AG04449 (cell line): ENCODE measurements around the gene TSPAN9.

ENCODE experiments used
- CTCF ChIA-PET: fragments of 350-600 bp; formaldehyde crosslinking; extraction: SDS; loops from one replicate; lab custom pipeline; 2021; ENCODE audit warnings: antibody characterized with exemption; lab: Yijun Ruan, JAX
- POLR2A ChIA-PET: fragments of 400-600, 350-600 bp; formaldehyde crosslinking; extraction: SDS; loops from one replicate; lab custom pipeline; 2020; ENCODE audit warnings: antibody characterized with exemption, inconsistent platforms; lab: Yijun Ruan, JAX
- DNase-seq: peaks from one replicate; pipeline ENCODE4 v3.0.0-alpha.2; 2010; ENCODE audit warnings: low read depth, low spot score
- H3K4me3 ChIP-seq: 2 replicates; pipeline ENCODE4 v1.5.1; 2011; ENCODE audit warnings: low read depth, mild to moderate bottlenecking, control low read depth, low read length
- TF ChIP-seq, protein P1 (sequence below): IDR thresholded peaks from one replicate; pipeline ENCODE4 v1.5.1; 2011; ENCODE audit warnings: mild to moderate bottlenecking, moderate library complexity, low read length, control low read depth, inconsistent platforms; ENCODE audit not compliant: insufficient read depth; ENCODE audit errors: missing control alignments

The TSPAN9 gene

DNA sequence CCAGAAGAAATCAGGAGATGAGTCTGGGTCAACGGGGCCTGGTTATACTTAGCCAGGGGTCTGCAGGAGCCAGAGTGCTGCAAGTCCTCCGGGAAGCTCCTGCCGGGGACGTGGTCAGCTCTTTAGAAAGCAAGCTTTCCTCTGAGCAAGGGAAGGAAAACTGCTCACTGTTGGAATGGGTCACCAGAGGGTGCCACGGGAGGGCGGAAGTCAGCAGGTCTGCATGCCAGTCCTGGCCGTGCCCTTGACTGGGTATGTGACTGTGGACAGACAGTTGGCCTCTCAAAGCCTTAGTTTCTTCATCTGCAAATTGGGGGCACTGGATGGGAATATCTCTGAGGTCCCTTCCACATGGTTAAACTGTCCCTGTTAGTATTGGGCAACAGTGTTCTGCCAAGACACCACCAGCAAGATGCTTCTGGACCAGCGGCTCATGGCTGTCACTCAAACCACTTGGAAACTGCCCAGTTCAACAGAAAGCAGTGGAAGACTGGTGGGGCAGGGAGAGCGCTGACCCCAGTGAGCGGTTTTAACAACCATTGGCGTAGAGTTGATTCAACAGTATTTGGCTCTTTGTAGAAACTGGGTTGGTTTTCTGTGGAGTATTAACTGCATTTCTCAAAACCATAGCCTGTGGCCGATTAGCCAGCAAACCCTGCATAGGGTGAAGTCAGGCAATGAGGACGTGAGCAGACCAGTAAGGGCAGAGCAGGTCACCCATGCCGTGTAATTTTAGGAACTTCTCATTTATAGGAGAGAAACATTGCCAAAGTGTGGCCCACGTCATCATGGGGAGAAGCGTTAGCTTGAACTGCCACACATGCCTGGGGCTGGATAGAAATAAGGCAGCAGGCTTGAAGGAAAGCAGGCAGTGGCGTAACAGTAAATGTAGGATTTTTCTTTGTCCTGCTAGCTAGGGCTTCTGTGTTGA lies 249.9 kb downstream of the TSPAN9 start:
- POLR2A ChIA-PET: no interaction called here
- TF ChIP-seq, protein P1, sequence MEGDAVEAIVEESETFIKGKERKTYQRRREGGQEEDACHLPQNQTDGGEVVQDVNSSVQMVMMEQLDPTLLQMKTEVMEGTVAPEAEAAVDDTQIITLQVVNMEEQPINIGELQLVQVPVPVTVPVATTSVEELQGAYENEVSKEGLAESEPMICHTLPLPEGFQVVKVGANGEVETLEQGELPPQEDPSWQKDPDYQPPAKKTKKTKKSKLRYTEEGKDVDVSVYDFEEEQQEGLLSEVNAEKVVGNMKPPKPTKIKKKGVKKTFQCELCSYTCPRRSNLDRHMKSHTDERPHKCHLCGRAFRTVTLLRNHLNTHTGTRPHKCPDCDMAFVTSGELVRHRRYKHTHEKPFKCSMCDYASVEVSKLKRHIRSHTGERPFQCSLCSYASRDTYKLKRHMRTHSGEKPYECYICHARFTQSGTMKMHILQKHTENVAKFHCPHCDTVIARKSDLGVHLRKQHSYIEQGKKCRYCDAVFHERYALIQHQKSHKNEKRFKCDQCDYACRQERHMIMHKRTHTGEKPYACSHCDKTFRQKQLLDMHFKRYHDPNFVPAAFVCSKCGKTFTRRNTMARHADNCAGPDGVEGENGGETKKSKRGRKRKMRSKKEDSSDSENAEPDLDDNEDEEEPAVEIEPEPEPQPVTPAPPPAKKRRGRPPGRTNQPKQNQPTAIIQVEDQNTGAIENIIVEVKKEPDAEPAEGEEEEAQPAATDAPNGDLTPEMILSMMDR: no peak
- CTCF ChIA-PET: interaction anchor here (1.3 kb wide), 1 partner anchor 27 kb away, joined by 6 read pairs; no protein-coding TSS in a partner anchor
- no peak overlapping the region for H3K4me3 ChIP-seq
- no peak for DNase-seq

DNA sequence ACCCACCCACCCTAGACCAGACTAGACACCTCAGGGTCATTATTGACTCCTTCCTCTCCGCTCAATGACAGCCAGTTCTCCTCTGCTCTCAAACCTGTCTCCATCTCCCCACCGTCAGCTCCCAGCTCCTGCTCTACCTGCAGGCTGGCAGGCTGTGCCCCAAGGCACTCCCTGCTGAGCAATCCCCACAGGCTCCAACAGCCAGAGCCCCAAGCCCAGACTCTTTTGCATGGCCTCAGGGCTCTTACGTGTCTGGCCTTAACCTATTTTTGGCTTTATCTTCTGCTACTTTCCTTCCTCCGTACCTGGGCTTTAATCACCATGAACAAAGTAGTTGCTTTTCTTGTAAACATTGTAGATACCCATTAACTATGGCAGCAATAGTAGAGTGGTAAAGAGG lies 250.9 kb downstream of the TSPAN9 start:
- ChIA-PET CTCF (interaction anchor here (1.3 kb wide), 1 partner anchor 28 kb away, joined by 4 read pairs; no protein-coding TSS in a partner anchor), POLR2A (no interaction called here)
- TF ChIP-seq, protein P1: no peak
- H3K4me3 ChIP-seq: no peak overlapping the region
- DNase-seq: no peak

DNA sequence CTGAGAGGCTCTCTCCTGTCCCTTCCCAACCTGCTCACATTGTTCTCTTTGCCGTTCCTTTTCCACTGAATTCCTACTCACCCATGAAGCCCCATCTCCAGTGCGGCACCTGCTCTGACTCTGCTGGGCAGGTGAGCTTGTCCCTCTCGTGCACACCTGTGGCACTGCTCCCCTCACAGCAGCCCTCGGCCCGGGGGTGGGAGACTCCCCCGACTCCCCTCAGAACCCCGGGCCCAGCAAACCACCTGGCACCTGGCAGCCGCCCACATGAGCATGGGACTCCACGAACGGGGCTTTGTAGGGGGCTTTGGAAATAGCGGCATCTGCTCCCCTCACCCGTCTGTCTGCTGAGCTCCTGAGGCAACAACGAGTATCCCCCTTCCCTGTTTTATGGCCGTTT lies 251.4 kb downstream of the TSPAN9 start:
- no peak for DNase-seq
- H3K4me3 ChIP-seq: no peak overlapping the region
- CTCF ChIA-PET: interaction anchor here (1.3 kb wide), 1 partner anchor 28 kb away, joined by 4 read pairs; no protein-coding TSS in a partner anchor
- POLR2A ChIA-PET: no interaction called here
- TF ChIP-seq, protein P1: no peak

DNA sequence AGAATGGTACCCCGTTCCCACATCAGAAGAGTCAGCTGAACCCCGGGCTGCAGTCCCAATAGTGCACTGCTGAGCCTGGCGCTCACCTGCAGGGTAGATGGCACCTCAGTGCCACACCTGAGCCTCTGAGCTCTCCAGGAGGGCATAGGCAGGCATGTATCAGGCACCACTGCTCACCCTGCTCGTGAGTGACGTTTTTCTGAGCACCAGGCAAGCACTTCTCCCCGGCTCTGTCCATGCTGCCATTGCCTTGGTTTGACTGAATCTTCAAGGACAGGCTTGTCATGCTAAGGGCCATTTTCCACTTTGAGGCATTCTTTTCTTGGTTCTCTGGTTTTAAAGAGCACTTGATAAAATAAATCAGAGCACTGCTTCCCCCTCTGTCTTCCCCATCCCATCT lies 252.2 kb downstream of the TSPAN9 start:
- no peak for DNase-seq
- TF ChIP-seq, protein P1: no peak
- POLR2A ChIA-PET: no interaction called here

DNA sequence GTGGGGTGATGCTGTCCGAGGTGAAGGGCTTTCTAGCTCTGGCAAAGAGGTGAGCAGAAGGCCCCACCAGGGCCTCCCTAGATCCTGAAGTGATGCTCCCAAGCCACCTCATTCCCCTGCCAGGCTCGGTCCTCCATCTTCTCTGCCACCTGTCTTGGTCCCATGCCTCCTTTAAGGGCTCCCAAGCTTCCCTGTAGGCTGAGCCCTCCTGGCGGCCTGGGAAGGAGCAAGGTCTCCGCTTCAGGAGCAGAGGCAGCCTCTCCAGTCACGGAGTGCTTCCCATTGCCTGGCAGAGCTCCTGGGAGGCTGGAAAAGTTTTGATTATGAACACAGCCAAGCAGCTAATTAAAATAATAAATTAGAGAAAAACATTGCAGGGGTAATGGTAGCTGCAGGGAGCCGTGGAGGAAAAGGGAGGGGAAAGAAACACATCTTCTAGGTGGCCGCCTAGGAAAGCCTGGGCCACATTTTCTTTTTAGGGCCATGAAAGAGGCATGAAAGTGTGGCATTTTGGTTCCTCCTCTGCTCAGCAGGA lies 253.9 kb downstream of the TSPAN9 start:
- TF ChIP-seq, protein P1: no peak
- H3K4me3 ChIP-seq: no peak overlapping the region
- ChIA-PET CTCF (interaction anchor here (1.8 kb wide), 1 partner anchor 16 kb away, joined by 5 read pairs; no protein-coding TSS in a partner anchor), POLR2A (no interaction called here)
- DNase-seq: no peak

More for the DNA sequence above, 252.2 kb downstream of the TSPAN9 start:
- H3K4me3 ChIP-seq: no peak overlapping the region
- CTCF ChIA-PET: interaction anchor here (1.3 kb wide), 1 partner anchor 29 kb away, joined by 4 read pairs; no protein-coding TSS in a partner anchor

DNA sequence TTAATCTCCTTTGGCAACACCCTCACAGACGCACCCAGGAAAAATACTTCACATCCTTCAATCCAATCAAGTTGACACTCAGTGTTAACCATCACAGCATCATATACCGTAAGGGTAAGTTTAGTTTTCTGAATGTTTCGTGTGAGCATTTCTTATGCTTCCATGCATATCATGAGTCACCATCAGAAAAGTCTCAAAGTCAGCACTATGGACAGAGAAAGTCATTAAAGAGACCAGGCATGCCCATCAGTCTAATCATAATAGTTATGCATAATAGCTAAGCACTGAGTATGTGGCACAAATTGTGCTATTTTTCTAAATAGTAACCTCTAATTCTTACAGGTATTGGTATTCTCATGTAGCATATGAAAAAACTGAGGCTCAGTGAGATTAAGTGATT lies 255.0 kb downstream of the TSPAN9 start:
- TF ChIP-seq, protein P1: no peak
- no peak for DNase-seq
- ChIA-PET POLR2A (no interaction called here), CTCF (interaction anchor here (1.4 kb wide), 1 partner anchor 31 kb away, joined by 6 read pairs; no protein-coding TSS in a partner anchor)
- no peak overlapping the region for H3K4me3 ChIP-seq
